Transverse colon (tissue), 3 donors: ENCODE data around the gene PECR.

Experiments
- POLR2A ChIP-seq: fragments of 450-650 bp; IDR thresholded peaks from one replicate; pipeline ENCODE4 v1.6.1; 2016; ENCODE audit warnings: antibody characterized with exemption, mild to moderate bottlenecking, moderate library complexity
- TF ChIP-seq, protein P1 (sequence below), 5 experiments: fragments of 200-600 bp in 3 of 5; fragments of 450-650 bp in 2 of 5; sonication (generic) in 3 of 5; IDR thresholded peaks; 1 replicate in 2 of 5; 2 replicates in 3 of 5; pipeline ENCODE4 v1.5.1; 2016 to 2017; ENCODE audit warnings: antibody characterized with exemption in 5 of 5, inconsistent platforms in 3 of 5, mild to moderate bottlenecking in 2 of 5, moderate library complexity in 1 of 5

DNA sequence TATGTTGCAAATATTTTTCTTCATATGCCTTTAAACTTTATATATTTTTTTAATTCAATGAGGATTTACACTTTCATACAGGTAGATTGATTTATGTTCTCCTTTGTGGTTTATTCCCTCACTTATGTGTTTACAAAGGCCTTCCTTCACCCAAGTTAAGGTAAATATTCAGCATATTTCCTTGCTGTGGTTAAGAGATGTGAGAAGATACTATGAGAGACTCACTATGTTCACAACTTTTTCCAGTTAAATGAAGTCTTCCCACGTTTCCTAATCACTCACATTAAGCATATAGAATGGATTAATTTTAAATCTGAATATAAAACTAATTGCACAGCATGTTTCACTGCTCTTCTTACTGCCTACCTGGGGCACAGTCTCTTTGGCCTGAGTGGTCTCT lies 597 bp downstream of the PECR start:
- TF ChIP-seq, protein P1, sequence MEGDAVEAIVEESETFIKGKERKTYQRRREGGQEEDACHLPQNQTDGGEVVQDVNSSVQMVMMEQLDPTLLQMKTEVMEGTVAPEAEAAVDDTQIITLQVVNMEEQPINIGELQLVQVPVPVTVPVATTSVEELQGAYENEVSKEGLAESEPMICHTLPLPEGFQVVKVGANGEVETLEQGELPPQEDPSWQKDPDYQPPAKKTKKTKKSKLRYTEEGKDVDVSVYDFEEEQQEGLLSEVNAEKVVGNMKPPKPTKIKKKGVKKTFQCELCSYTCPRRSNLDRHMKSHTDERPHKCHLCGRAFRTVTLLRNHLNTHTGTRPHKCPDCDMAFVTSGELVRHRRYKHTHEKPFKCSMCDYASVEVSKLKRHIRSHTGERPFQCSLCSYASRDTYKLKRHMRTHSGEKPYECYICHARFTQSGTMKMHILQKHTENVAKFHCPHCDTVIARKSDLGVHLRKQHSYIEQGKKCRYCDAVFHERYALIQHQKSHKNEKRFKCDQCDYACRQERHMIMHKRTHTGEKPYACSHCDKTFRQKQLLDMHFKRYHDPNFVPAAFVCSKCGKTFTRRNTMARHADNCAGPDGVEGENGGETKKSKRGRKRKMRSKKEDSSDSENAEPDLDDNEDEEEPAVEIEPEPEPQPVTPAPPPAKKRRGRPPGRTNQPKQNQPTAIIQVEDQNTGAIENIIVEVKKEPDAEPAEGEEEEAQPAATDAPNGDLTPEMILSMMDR (IDR thresholded peaks at IDR 0.05): no peak
- TF ChIP-seq POLR2A: no peak
